Cardiac fibroblast (primary cell): ENCODE results near the gene PODXL.

ENCODE experiments used
- DNase-seq, 2 donors: peaks; one replicate each; pipeline versions ENCODE4 v3.0.0 to v3.0.0-alpha.2; 2010; ENCODE audit warnings: low read depth in 2 of 2
- H3K4me3 ChIP-seq, 2 donors: replicated peaks in 1 of 2; 1 replicate in 1 of 2; 2 replicates in 1 of 2; pipeline ENCODE4 v1.5.1; 2011; ENCODE audit warnings: low read depth in 2 of 2, low read length in 2 of 2, mild to moderate bottlenecking in 2 of 2, moderate library complexity in 1 of 2
- TF ChIP-seq, protein P1 (sequence below): IDR thresholded peaks from one replicate; pipeline ENCODE4 v1.5.1; 2011; ENCODE audit warnings: low read depth, mild to moderate bottlenecking, low read length, inconsistent platforms

PODXL gene

GRCh38 chr7:131489881-131490280 lies 66.5 kb downstream of the PODXL start:
- TF ChIP-seq, protein P1, sequence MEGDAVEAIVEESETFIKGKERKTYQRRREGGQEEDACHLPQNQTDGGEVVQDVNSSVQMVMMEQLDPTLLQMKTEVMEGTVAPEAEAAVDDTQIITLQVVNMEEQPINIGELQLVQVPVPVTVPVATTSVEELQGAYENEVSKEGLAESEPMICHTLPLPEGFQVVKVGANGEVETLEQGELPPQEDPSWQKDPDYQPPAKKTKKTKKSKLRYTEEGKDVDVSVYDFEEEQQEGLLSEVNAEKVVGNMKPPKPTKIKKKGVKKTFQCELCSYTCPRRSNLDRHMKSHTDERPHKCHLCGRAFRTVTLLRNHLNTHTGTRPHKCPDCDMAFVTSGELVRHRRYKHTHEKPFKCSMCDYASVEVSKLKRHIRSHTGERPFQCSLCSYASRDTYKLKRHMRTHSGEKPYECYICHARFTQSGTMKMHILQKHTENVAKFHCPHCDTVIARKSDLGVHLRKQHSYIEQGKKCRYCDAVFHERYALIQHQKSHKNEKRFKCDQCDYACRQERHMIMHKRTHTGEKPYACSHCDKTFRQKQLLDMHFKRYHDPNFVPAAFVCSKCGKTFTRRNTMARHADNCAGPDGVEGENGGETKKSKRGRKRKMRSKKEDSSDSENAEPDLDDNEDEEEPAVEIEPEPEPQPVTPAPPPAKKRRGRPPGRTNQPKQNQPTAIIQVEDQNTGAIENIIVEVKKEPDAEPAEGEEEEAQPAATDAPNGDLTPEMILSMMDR = no peak
- DNase-seq = no peak
- no peak overlapping the region for H3K4me3 ChIP-seq

DNA sequence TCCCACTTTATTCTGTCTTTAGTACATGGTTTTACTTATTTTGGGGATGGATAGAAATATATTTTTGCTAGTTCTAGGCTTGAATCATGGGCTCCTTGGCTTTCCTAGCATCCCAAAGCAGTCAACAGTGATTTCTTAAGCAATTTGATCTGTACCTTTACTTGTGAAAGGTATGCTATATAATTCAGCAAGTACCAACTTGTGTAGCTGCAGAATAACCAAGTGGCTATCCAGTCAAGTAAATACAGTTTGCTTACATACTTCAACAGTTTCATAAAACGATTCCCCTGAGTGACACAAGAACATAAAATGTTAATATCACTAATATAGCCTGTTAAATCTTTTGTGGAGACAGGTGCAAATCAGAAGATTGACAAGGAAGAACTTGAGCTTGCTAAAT lies 67.2 kb downstream of the PODXL start:
- TF ChIP-seq, protein P1 = no peak
- DNase-seq = no peak
- no peak overlapping the region for H3K4me3 ChIP-seq

- TF ChIP-seq, protein P1 = peak; percentile 38
- H3K4me3 ChIP-seq = no peak overlapping the region
- peak in 1 of 2 donors; percentile 41 for DNase-seq
Observed at GRCh38 chr7:131488361-131488760, 68.1 kb downstream of the PODXL start.

- TF ChIP-seq, protein P1 = no peak
- H3K4me3 ChIP-seq = no peak overlapping the region
- DNase-seq = no peak
Observed at GRCh38 chr7:131487217-131487616, 69.2 kb downstream of the PODXL start.

DNA sequence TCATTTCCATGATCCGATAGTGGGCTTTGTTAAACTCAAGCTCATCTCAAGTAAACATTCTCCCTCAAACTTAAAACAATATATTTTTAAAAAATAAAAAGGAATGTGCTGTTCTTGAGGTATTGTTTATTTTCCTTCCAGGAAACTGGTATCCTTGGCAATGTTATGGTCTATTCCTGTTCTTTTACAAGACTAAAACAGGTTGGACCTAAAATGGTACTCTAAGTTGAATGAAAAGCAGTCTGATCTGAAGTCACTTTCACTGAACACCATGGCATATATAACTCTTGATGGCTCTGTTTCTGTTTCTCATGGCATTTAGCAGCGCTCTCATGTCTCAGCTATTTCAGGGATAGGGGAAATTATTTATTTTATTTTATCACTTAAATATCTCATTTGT lies 70.1 kb downstream of the PODXL start:
- H3K4me3 ChIP-seq = no peak overlapping the region
- TF ChIP-seq, protein P1 = no peak
- peak in 1 of 2 donors; percentile 15 for DNase-seq

DNA sequence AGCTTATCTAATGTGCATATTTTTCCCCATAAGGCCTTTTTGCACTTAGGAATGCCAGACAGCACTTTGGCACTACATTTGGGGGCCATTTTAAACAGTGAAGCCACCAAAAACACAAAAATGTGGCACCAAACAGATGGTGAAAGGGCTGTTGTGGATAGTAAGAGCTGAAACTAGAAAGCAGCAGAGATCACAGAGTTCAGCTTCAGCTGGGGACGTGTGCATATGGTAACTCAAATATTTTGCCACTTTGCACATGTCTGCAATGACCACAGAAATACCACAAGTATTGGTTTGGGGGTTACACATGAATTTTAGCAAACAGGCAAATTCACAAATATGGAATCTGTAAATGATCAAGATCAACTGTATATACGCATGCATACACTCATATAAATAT lies 72.8 kb downstream of the PODXL start:
- H3K4me3 ChIP-seq = no peak overlapping the region
- no peak for DNase-seq
- TF ChIP-seq, protein P1 = no peak

DNA sequence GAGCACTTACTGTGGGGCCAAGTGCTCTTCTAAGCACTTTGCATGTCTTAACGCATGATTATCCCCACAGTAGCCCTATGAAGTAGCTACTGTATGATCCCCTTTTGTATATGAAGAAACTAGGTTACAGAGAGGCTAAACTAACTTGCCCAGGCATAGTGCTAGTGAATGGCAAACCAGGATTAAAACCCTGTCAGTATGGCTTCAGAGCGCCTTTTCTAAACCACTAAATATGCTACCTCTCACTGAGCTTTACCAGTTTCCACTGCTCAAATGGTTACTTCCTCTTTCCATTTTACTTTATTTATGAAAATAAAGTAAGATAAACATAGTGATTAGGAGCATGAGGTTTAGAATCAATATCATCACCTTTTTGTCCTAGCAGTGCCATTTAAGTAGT lies 73.6 kb downstream of the PODXL start:
- no peak overlapping the region for H3K4me3 ChIP-seq
- TF ChIP-seq, protein P1 = no peak
- DNase-seq = no peak
